ENCODE results near the gene LARP4B.

The LARP4B gene

GRCh38 chr10:792792-793100, 138.8 kb downstream of the LARP4B start:
- H3K4me3 ChIP-seq (ENCODE audit: low read depth, low read length) = no peak overlapping the region
- peak; percentile 55 for DNase-seq (ENCODE audit: low read depth, low spot score)
- TF ChIP-seq, protein P1, sequence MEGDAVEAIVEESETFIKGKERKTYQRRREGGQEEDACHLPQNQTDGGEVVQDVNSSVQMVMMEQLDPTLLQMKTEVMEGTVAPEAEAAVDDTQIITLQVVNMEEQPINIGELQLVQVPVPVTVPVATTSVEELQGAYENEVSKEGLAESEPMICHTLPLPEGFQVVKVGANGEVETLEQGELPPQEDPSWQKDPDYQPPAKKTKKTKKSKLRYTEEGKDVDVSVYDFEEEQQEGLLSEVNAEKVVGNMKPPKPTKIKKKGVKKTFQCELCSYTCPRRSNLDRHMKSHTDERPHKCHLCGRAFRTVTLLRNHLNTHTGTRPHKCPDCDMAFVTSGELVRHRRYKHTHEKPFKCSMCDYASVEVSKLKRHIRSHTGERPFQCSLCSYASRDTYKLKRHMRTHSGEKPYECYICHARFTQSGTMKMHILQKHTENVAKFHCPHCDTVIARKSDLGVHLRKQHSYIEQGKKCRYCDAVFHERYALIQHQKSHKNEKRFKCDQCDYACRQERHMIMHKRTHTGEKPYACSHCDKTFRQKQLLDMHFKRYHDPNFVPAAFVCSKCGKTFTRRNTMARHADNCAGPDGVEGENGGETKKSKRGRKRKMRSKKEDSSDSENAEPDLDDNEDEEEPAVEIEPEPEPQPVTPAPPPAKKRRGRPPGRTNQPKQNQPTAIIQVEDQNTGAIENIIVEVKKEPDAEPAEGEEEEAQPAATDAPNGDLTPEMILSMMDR (IDR thresholded peaks at IDR 0.05; ENCODE audit: low read depth, low read length) = no peak
- in situ Hi-C loops (cut with HindIII; ENCODE audit: low sequenced_read_pairs) = no loop called here

- TF ChIP-seq, protein P1 (IDR thresholded peaks at IDR 0.05; ENCODE audit: low read depth, low read length) = no peak
- no peak for DNase-seq (ENCODE audit: low read depth, low spot score)
- in situ Hi-C loops (cut with HindIII; ENCODE audit: low sequenced_read_pairs) = no loop called here
- H3K4me3 ChIP-seq (ENCODE audit: low read depth, low read length) = no peak overlapping the region
Measured at GRCh38 chr10:792083-792791, 139.3 kb downstream of the LARP4B start.

DNA sequence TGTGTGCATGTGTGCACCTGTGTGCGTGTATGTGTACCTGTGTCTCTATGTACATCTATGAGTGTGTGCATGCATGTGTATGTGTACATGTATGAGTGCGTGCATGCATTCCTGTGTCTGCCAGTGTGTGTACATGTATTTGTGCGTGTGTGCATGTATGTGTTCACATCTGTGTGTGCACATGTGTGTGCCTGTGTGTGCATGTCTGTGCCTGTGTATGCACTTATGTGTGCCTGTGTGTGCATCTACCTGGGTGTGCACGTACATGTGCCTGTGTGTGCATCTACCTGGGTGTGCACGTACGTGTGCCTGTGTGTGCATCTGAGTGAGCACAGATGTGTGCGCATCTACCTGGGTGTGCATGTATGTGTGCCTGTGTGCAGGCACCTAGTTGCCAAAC, 139.9 kb downstream of the LARP4B start:
- DNase-seq (ENCODE audit: low read depth, low spot score) = no peak
- in situ Hi-C loops (cut with HindIII; ENCODE audit: low sequenced_read_pairs) = no loop called here
- no peak overlapping the region for H3K4me3 ChIP-seq (ENCODE audit: low read depth, low read length)
- TF ChIP-seq, protein P1 (IDR thresholded peaks at IDR 0.05; ENCODE audit: low read depth, low read length) = no peak

- in situ Hi-C loops (cut with HindIII; ENCODE audit: low sequenced_read_pairs) = no loop called here
- TF ChIP-seq, protein P1 (IDR thresholded peaks at IDR 0.05; ENCODE audit: low read depth, low read length) = no peak
- H3K4me3 ChIP-seq (ENCODE audit: low read depth, low read length) = no peak overlapping the region
- DNase-seq (ENCODE audit: low read depth, low spot score) = no peak
Measured at GRCh38 chr10:790821-791551, 140.5 kb downstream of the LARP4B start.

DNA sequence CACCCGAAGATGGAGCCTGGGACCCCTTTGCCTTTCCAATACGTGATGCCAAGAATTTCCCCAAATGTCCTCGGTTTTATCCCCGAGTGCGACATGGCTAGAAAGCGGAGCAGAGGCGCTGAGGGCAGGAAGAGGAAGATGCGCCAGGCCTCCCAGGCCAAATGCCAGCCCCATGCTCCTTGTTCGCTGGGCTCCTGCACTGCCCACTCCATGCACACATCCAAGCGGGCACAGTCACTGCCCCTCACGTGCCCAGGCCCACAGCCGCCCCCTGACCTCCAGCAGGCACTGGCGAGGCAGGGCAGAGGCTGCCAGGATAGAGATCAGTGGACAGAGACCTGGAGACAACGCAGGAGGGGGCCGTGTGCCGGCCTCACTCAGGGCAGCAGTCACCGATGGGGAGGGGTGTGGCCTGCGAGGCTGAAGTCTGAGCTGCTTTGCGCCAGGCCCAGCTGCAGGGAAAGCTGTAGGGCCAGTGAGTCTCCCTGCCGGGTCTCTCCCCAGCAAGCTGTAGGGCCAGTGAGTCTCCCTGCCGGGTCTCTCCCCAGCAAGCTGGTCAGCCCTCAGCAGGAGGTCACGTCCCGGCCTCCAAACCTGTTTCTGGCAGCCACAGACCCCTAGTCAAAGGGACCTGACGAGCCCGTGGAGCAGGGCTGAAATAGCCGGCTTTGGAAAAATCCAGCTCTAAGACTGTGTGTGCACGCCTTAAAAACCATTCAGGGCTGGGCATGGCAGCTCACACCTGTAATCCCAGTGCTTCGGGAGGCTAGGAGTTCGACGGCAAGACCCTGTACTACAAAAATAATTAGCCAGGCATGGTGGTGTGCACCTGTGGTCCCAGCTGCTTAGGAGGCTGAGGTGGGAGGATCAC, 141.4 kb downstream of the LARP4B start:
- TF ChIP-seq, protein P1 (IDR thresholded peaks at IDR 0.05; ENCODE audit: low read depth, low read length) = no peak
- no peak for DNase-seq (ENCODE audit: low read depth, low spot score)
- in situ Hi-C loops (cut with HindIII; ENCODE audit: low sequenced_read_pairs) = no loop called here
- H3K4me3 ChIP-seq (ENCODE audit: low read depth, low read length) = no peak overlapping the region
